HepG2 (cell line): ENCODE results near the gene NBEA. TPM values are rescaled to one million over a fixed set of nuclear protein-coding genes. Genes with fewer than 3 reads are reported as not detected.
A peak's percentile ranks its signal among the peaks of the same experiment; 100 is the strongest.

Experiments used
- ATAC-seq: fragments of 200-7000 bp; cut with Tn5 transposase; 3 replicates; pipeline ENCODE4 v1.9.1; 2020; ENCODE audit warnings: mild to moderate bottlenecking, moderate library complexity
- BruUV-seq: library from RNA; stranded (reverse); fragments of 400-500 nt; replicated peaks from 2 replicates; lab custom pipeline; 2021; lab: Mats Ljungman, UMichigan
- CTCF ChIA-PET: fragments of 300-600 bp; formaldehyde crosslinking; extraction: SDS; loops from one replicate; lab custom pipeline; 2021; ENCODE audit warnings: low total read pairs, inconsistent platforms, low intra/inter-chr PET ratio; lab: Yijun Ruan, JAX
- POLR2A ChIA-PET: fragments of 350-600 bp; sonication (Branson Sonifier 250); formaldehyde crosslinking; loops from one replicate; lab custom pipeline; 2020; ENCODE audit warnings: antibody characterized with exemption, inconsistent platforms; lab: Yijun Ruan, JAX
- DNase-seq: peaks from one replicate; pipeline ENCODE4 v3.0.0-alpha.2; 2015; ENCODE audit warnings: low spot score
- FAIRE-seq: peaks from 3 replicates; lab custom pipeline; 2011; peaks lifted over from hg19 to GRCh38; lab: Jason Lieb, UNC
- H2AFZ ChIP-seq: one replicate; pipeline ENCODE4 v1.6.1; 2011; ENCODE audit warnings: low read length, inconsistent platforms
- H3K27ac ChIP-seq: fragments of 300-600 bp; 3 replicates; pipeline ENCODE4 v1.8.0; 2011; ENCODE audit warnings: mixed run types, mild to moderate bottlenecking, mixed read lengths, low read length, inconsistent platforms; ENCODE audit not compliant: insufficient read depth; ENCODE audit errors: extremely low read length
- H3K27me3 ChIP-seq, 2 experiments: fragments of 200-600 bp in 1 of 2; 2 replicates in 1 of 2; 3 replicates in 1 of 2; pipeline versions ENCODE4 v1.6.0 to v1.8.0; 2011; ENCODE audit warnings: low read length in 2 of 2, mild to moderate bottlenecking in 2 of 2, moderate library complexity in 2 of 2, inconsistent platforms in 1 of 2; ENCODE audit not compliant: insufficient read depth in 2 of 2, control insufficient read depth in 1 of 2
- H3K36me3 ChIP-seq, 2 experiments: fragments of 200-600 bp in 1 of 2; replicated peaks in 1 of 2; 2 replicates in 1 of 2; 3 replicates in 1 of 2; pipeline versions ENCODE4 v1.5.1 to v1.8.0; 2011; ENCODE audit warnings: low read length in 2 of 2, inconsistent platforms in 1 of 2; ENCODE audit not compliant: insufficient read depth in 2 of 2, control insufficient read depth in 1 of 2
- H3K4me1 ChIP-seq: 2 replicates; pipeline ENCODE4 v1.5.1; 2012; ENCODE audit warnings: low read length, inconsistent platforms; ENCODE audit not compliant: insufficient read depth
- H3K4me2 ChIP-seq: 2 replicates; pipeline ENCODE4 v1.6.0; 2011; ENCODE audit warnings: low read depth, low read length, inconsistent platforms
- H3K4me3 ChIP-seq, 3 experiments: fragments of 200-600 bp in 1 of 3; sonication (generic), shearing (Covaris generic) in 1 of 3; replicated peaks in 1 of 3; 2 replicates each; pipeline ENCODE4 v1.5.1; 2011 to 2016; ENCODE audit warnings: low read length in 3 of 3, inconsistent platforms in 2 of 3, low read depth in 2 of 3, mild to moderate bottlenecking in 2 of 3, control low read depth in 1 of 3, mixed read lengths in 1 of 3; ENCODE audit not compliant: insufficient read depth in 1 of 3
- H3K79me2 ChIP-seq: one replicate; pipeline ENCODE4 v1.6.1; 2011; ENCODE audit warnings: low read length, inconsistent platforms; ENCODE audit not compliant: insufficient read depth
- H3K9ac ChIP-seq: 2 replicates; pipeline ENCODE4 v1.6.0; 2011; ENCODE audit warnings: mild to moderate bottlenecking, low read depth, low read length, inconsistent platforms; ENCODE audit not compliant: insufficient read depth
- H3K9me3 ChIP-seq: 2 replicates; pipeline ENCODE4 v1.5.1; 2012; ENCODE audit warnings: mild to moderate bottlenecking, low read length
- H4K20me1 ChIP-seq: 2 replicates; pipeline ENCODE4 v1.6.0; 2011; ENCODE audit warnings: inconsistent platforms, mild to moderate bottlenecking, low read length, moderate library complexity; ENCODE audit not compliant: insufficient read depth
- E2F1 ChIP-seq: sonication (generic); formaldehyde crosslinking; IDR thresholded peaks from 2 replicates; pipeline ENCODE4 v1.5.0; 2020; ENCODE audit warnings: missing genetic modification reagents
- FOXK1 ChIP-seq: sonication (generic); formaldehyde crosslinking; IDR thresholded peaks from 2 replicates; pipeline ENCODE4 v1.4.0; 2020; ENCODE audit warnings: low read depth, missing genetic modification reagents, borderline replicate concordance
- FUBP1 ChIP-seq: sonication (generic); formaldehyde crosslinking; IDR thresholded peaks from 2 replicates; pipeline ENCODE4 v1.5.1; 2020; ENCODE audit warnings: missing genetic modification reagents, mild to moderate bottlenecking, borderline replicate concordance
- HCFC1 ChIP-seq: fragments of 150-350 bp; IDR thresholded peaks from 2 replicates; pipeline ENCODE4 v1.6.1; 2014; ENCODE audit warnings: low read depth, low read length
- JDP2 ChIP-seq: sonication (generic); formaldehyde crosslinking; IDR thresholded peaks from 2 replicates; pipeline ENCODE4 v1.8.1; 2022; ENCODE audit warnings: missing genetic modification reagents, borderline replicate concordance
- NKX3-1 ChIP-seq: sonication (generic); formaldehyde crosslinking; IDR thresholded peaks from 2 replicates; pipeline ENCODE4 v1.5.0; 2020; ENCODE audit warnings: missing genetic modification reagents
- NRL ChIP-seq: sonication (generic); formaldehyde crosslinking; IDR thresholded peaks from 2 replicates; pipeline ENCODE4 v1.5.0; 2020; ENCODE audit warnings: missing genetic modification reagents, mild to moderate bottlenecking, moderate library complexity, borderline replicate concordance
- POLR2AphosphoS5 ChIP-seq: IDR thresholded peaks from 2 replicates; pipeline ENCODE4 v1.6.1; 2012; ENCODE audit warnings: low read depth, low read length
- SPEN ChIP-seq: sonication (generic); formaldehyde crosslinking; IDR thresholded peaks from 2 replicates; pipeline ENCODE4 v1.5.1; 2020; ENCODE audit warnings: low read depth, mild to moderate bottlenecking, missing genetic modification reagents
- TIGD3 ChIP-seq: sonication (generic); formaldehyde crosslinking; IDR thresholded peaks from 2 replicates; pipeline ENCODE4 v1.5.1; 2020; ENCODE audit warnings: mild to moderate bottlenecking, missing genetic modification reagents, borderline replicate concordance
- YEATS4 ChIP-seq: sonication (generic); formaldehyde crosslinking; IDR thresholded peaks from 2 replicates; pipeline ENCODE4 v1.4.0; 2020; ENCODE audit warnings: missing genetic modification reagents, borderline replicate concordance
- ZBTB14 ChIP-seq: sonication (generic); formaldehyde crosslinking; IDR thresholded peaks from 2 replicates; pipeline ENCODE4 v1.4.0; 2020; ENCODE audit warnings: missing genetic modification reagents
- ZBTB7A ChIP-seq: sonication (generic); formaldehyde crosslinking; IDR thresholded peaks from 2 replicates; pipeline ENCODE4 v1.8.0; 2022; ENCODE audit warnings: mild to moderate bottlenecking, missing genetic modification reagents
- ZFP1 ChIP-seq: IDR thresholded peaks from 2 replicates; pipeline ENCODE4 v1.6.1; 2016
- ZNF160 ChIP-seq: sonication (generic); formaldehyde crosslinking; IDR thresholded peaks from 2 replicates; pipeline ENCODE4 v1.8.0; 2022; ENCODE audit warnings: mild to moderate bottlenecking, inconsistent platforms, missing genetic modification reagents
- ZNF230 ChIP-seq: sonication (generic); formaldehyde crosslinking; IDR thresholded peaks from 2 replicates; pipeline ENCODE4 v1.4.0; 2020; ENCODE audit warnings: mild to moderate bottlenecking, missing genetic modification reagents
- ZNF550 ChIP-seq: sonication (generic); formaldehyde crosslinking; IDR thresholded peaks from 2 replicates; pipeline ENCODE4 v1.4.0; 2020; ENCODE audit warnings: mild to moderate bottlenecking, missing genetic modification reagents, borderline replicate concordance
- ZSCAN9 ChIP-seq: IDR thresholded peaks from 2 replicates; pipeline ENCODE4 v1.6.1; 2016; ENCODE audit warnings: borderline replicate concordance
- WGBS: methylation state at CpG from one replicate; pipeline ENCODE4 v1.1.6; 2017; ENCODE audit warnings: low lambda C conversion rate; 5-methylcytosine and 5-hydroxymethylcytosine counted together
- in situ Hi-C: cut with HindIII; loops from 2 replicates; pipeline ENCODE4 v1.10.0; 2017; ENCODE audit warnings: low pct_unique_long_range_greater_than_20kb; ENCODE audit not compliant: extremely low pct_ligation_motif_present
- intact Hi-C: fragments of 100-400 bp; cut with micrococcal nuclease; formaldehyde crosslinking; loops from one replicate; pipeline ENCODE4 v1.10.0; 2022; ENCODE audit not compliant: unreplicated experiment
- polyA plus RNA-seq, 8 experiments: library from polyadenylated mRNA; depleted of rRNA in 3 of 8; stranded (reverse) in 7 of 8; unstranded in 1 of 8; fragments of >200 nt; fragmentation: Illumina TruSeq in 4 of 8; extraction: Trizol in 4 of 8; gene quantifications; 2 replicates each; pipeline versions ENCODE4 v1.2.1 to v1.2.3, GENCODE V29; 2011 to 2016; ENCODE audit warnings: low read depth in 4 of 8, missing spikeins in 1 of 8, mixed read lengths in 1 of 8; ENCODE audit not compliant: insufficient read depth in 1 of 8
- total RNA-seq, 5 experiments: library from RNA; depleted of rRNA; stranded (reverse); fragments of >200 nt; fragmentation: Illumina TruSeq; extraction: Trizol; gene quantifications; 2 replicates each; pipeline ENCODE4 v1.2.3, GENCODE V29; 2016; ENCODE audit warnings: low read depth in 1 of 5

The NBEA gene
- total and polyA plus RNA-seq, 2 of the 13 experiments (the other 11 are each of a cell fraction or from before 2014, with no cell fraction given): 2.7 to 2.8 TPM

- TF ChIP-seq FUBP1 (CRISPR knock-in tag) (no peak), YEATS4 (CRISPR knock-in tag) (no peak), ZNF160 (CRISPR knock-in tag) (no peak), NKX3-1 (CRISPR knock-in tag) (no peak), ZBTB7A (no peak), ZSCAN9 (CRISPR knock-in tag) (no peak), JDP2 (CRISPR knock-in tag) (no peak), HCFC1 (no peak), POLR2AphosphoS5 (no peak), ZNF230 (CRISPR knock-in tag) (no peak)
Observed at GRCh38 chr13:34943436-34944273, 1.6 kb downstream of the NBEA start (continued).

GRCh38 chr13:34944274-34944634 lies 2.2 kb downstream of the NBEA start:
- no peak overlapping the region for H3K27ac ChIP-seq
- WGBS: 91% methylated on average over 2 of the region's 2 CpGs
- ATAC-seq: no peak
- in situ Hi-C loops (no loop called here), intact Hi-C loops (no loop called here)
- no peak for DNase-seq
- no peaks in the 10 kb centered on the region; a peak in 2 of 5 replicates for H3K27me3 ChIP-seq
- no peaks in the 10 kb centered on the region for H3K36me3 ChIP-seq
- peak overlapping the region; percentile 89; the same call in 1 of the 2 replicates for H3K4me2 ChIP-seq
- FAIRE-seq: no peak
- no peak overlapping the region for H3K9ac ChIP-seq
- CTCF ChIA-PET: no interaction called here
- H3K9me3 ChIP-seq: no peaks in the 10 kb centered on the region
- H2AFZ ChIP-seq: no peak overlapping the region
- peaks cover 20% of the 10 kb centered on the region for H3K4me1 ChIP-seq
- no TSS peak for BruUV-seq
- no peaks in the 10 kb centered on the region for H4K20me1 ChIP-seq
- no peak overlapping the region for H3K4me3 ChIP-seq
- POLR2A ChIA-PET: no interaction called here
- no peaks in the 10 kb centered on the region for H3K79me2 ChIP-seq
- no peak for TF ChIP-seq ZFP1 (CRISPR knock-in tag)
- no peak for TF ChIP-seq E2F1
- TF ChIP-seq FOXK1 (CRISPR knock-in tag): no peak
- no peak for TF ChIP-seq TIGD3 (CRISPR knock-in tag)
- TF ChIP-seq ZNF550 (CRISPR knock-in tag): no peak
- TF ChIP-seq SPEN: no peak
- no peak for TF ChIP-seq NRL
- no peak for TF ChIP-seq ZBTB14 (CRISPR knock-in tag)
